Measurements from ENCODE around the gene ZC3H18.

DNA sequence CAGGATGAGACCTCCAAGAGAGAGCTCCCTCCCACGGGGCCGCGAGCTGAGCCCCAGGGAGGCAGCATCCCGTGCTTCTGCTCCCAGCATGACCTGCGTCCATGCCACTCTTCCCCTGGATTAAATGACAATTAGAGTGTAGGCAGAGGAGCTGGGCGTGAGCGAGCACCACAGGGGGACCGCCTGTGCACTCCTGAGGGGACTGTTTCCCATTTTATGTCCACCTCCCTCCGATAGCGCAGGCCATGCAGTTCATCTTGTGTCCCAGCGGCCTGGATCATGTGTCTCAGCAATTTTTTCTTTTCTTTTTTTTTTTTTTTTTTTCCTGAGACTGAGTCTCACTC, 62.4 kb downstream of the ZC3H18 start:
- TF ChIP-seq CTCF (conservative IDR thresholded peaks at IDR 0.05; ENCODE audit: low read depth, low read length), result no peak
- TF ChIP-seq EZH2 (IDR thresholded peaks at IDR 0.05; ENCODE audit: low read length, unreplicated experiment), result no peak
- no peak for TF ChIP-seq EZH2phosphoT487 (IDR thresholded peaks at IDR 0.05; ENCODE audit: borderline replicate concordance, low read length)
